Activated T-cell treated with anti-CD3 and anti-CD28 coated beads for 4 hours (primary cell): ENCODE measurements around the gene DPP8.

Experiments
- DNase-seq: peaks from one replicate; pipeline ENCODE4 v3.0.0-alpha.2; 2020

The DPP8 gene

DNA sequence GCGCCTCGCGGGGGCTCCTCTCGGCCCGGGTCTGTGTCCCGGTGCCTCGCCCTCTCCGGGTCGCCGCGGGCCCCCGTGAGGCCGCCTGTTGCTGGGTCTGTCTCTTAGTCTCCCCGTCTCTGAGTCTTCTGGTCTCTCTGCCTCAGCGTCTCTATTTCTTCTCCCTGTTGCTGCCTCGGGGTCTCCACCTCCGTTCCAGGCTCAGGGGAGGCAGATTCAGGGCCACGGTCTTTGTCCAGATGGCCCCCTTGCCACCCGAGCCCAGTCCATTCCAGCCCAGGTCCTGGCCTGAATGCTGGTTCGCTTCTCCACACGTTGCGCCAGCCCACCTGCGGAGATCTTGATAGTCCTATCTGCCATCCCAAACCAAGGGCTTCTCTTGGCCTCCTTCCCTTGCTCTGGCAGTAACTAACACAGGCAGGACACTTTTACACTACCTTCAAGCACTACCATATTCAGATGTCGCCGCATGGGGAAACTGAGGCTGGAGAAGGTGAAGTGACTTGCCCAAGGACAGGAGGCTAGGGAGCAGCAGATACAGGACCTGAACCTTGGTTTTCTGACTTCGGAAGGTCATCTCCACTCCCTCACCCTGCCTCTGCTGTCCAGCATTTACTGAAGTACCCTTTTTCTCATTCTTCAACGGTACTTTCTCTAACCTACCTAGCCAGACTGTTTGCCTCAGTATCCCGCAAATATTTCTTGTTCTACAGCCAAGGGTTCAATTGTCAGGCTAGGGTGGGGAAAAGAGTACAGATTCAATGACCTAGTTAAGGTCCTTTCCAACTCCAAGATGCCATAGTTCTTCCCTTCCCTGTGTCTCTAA, 94.1 kb downstream of the DPP8 start:
- DNase-seq: no peak

DNA sequence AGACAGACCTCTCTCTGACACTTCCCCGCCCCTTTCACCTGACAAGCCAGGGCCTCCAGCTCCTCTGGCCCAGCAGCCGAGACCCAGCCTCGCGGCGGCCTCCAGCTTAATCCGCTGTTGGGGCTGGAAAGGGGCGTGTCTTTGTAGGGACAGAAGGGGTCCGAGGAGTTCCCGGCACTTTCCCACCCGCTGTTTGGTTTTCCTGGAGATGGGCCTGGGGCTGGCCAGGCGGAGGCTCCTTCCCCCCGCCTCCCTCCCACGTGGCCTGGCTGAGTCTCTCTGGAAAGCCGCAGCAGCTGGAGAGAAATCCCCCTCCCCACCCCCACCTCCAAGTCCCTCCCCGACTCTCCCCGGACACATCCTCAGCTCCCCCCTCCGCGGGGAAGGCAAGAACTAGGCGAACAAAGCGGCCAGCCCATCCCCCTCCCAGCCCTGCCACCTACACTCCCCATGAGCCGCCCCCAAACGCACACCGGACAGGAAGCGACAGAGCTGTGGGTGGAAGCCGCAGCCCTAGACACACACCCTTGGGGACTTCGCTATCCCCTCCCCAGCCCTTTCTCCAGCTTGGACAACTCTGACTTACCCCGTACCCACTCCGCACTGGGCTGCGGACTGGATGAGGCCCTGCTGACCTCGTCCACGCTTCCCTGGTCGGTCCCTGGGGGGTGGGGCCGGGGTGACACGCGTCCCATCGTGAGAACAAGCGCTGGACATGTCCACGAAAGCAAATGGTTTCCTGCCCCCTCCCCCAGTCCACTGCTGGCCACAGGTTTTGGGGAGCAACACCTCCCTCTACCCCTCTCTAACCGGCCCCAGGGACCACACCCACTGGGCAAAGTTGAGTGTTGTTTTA, 95.9 kb downstream of the DPP8 start:
- no peak for DNase-seq

DNA sequence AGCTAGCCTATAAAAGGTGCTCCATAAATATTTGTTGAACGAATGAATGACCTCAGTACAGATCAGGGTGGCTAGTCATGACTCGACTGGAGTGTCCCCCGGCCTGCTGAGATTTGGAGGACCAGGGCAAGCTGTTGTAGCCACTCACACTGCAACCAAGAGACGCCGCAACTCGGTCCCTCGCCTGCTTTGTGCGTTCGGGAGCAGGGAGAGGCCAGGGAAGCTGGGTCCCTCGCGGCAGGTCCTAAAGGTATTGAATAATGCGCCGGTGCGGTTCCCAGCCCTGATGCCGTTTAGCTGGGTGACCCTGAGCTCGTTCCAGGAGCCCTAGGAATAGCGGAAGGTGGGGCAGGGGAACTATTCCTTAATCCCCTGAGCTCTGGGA, 96.5 kb downstream of the DPP8 start:
- DNase-seq: no peak

DNA sequence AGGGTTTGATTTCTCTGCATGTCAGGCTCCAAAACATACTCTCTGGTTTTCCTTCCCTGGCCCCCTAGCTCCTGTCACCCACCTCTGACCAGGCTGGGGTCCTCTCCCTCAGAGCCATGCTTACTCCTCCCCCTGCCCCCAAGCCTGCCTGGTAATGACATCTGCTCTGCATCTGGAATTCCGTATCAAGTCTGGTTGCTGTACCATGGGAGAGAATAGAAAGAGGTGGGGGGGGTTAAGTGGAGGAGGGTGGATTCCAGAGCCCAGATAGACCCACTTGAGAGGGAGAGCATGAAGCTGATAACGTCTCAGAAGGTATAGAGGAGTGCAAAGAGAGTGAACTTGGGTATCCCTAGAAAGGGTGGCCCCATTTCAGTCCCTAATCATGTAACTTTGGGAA, 98.9 kb downstream of the DPP8 start:
- no peak for DNase-seq

DNA sequence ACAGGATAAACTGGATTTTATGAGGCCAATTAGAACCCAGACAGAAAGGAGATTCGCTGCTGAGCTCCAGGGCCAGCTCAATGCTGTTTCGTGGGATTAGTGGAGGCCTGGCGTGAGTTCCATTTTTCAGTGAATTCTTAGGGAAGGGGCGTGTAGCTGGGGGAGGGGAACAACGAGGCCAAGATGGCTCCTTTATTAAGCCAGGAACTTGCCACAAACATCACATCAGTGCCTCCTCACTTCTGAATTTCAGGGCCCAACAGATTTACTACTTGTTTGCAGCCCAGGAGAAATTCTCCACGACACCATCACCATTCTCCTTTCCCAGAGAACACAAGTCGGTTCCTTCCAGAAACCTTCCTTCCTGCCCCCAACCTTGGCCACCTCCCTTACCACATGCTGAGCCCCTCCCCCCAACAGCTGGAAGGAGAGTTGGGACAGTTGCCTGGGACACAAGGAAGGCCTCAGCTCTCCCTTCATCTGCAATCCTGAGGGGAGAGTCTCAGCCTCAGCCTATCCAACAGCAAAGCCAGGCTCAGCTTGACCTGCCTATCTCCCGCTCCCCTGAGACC, 100.6 kb downstream of the DPP8 start:
- no peak for DNase-seq

DNA sequence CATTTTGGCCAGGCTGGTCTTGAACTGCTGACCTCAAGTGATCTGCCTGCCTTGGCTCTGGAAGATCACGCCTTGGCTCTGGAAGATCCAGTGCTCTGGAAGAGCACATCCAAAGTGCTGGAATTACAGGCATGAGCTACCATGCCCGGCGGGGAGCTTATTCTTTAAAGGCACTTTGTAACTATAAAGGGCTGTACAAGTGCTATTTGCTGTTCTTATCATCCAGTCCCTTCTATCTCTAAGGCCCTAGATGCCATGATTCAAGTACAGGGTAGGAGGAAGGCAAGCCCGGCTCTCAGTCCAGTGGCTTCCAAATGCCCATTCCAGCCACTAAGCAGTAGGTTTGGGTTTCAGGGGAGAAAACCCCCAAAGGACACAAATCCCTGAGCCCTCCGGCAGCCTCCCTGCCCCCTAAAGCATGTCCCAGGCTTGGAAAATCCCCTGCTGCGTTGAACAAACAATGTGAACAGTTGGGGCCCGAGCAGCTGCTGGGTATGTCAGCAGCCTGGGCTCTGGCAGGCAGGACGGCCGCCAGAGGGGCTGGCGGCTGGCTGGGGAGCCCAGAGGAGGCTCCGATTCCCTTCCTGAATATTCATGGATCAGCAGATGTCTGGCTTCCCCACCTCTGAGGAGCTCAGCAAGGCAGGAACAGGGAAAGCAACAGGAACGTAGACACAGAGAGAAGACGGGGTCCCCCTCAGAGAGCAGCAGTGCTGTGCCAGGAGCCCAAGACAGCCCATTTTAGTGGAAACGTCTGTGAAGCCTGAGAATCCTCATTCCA, 102.5 kb downstream of the DPP8 start:
- DNase-seq: no peak

DNA sequence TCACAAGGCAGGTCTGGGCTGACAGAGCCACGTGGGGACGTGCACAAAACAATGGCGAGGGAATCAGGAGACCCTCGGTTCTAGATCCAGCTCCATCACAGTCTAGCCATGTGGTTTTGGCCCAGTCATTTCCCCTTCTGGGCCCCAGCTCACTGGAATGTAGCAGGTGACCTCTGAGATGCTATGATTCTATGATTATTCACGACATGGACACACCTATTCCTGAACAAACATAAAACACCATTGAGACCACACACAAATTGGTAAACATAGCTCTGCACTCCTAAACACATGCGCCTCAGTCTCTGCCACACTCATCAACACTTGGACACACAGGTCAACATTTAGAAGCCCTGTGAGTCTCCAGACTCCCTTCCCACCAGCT, 103.7 kb downstream of the DPP8 start:
- DNase-seq: no peak

DNA sequence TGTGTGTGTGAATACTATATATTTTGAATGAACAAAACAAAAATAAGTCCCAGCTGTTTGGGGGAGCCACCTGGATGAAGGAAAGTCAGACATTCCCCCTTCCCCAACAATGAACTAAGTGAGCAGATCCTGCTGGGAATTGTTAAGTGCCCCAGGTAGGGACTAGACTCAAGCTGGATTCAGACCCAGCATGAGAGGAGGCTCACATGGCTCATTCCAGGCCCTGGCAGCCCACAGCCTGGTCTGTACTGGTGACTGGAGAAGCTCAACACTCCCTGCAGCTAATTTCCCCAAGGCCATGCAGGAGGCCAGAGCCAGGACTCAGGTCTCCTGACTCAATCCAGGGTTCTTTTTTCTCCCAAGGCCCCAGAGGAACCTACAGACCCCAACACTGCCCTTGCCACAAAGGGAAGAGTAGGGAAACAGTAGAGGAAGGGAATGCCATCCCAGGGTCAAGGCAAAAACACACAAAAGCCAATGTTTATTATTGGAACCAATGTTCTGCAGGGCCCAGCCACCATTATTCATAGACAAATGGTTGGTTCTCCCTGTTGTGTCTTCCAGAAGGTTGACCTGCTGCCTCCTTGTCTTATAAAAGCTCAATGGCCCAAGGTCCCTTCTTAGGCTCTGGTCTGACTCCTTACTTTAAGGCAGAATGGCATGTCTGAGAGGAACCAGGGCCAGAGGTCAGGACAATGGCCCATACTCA, 104.3 kb downstream of the DPP8 start:
- DNase-seq: no peak

DNA sequence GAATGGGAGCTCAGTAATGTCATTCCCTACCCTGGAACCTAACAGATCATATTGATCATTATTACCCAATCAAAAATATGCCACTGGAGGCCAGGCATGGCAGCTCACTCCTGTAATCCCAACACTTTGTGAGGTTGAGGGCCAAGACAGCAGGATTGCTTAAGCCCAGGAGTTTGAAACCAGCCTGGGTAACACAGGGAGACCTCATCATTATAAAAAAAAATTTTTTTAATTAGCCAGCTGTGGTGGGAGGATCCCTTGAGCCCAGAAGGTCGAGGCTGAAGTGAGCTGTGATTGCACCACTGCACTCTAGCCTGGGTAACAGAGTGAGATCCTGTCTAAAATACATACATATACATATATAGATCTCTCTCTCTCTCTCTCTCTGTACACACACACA, 104.9 kb downstream of the DPP8 start:
- no peak for DNase-seq

DNA sequence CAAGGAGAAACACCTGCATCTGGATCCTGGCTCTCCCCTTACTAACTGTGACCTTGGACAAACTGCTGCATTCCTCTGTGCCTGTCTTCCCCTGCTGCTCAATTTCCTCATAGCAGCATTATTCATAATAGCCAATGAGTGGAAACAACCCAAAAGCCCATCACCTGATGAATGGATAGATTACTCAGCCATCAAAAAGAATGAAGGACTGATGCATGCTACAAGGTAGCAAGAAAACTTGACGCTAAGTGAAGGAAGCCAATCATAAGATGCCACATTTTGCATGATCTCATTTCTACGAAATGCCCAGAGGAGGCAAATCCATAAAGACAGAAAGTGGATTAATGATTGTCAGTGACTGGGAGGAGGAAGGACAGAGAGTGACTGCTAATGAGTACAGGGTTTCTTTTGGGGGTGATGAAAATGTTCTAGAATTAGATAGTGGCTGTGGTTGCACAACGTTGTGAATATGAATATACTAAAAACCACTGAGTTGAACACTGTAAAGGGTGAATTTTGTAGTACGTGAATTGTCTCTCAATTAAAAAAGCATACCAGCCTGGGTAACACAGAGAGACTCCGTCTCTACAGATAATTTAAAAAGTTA, 105.9 kb downstream of the DPP8 start:
- DNase-seq: no peak

DNA sequence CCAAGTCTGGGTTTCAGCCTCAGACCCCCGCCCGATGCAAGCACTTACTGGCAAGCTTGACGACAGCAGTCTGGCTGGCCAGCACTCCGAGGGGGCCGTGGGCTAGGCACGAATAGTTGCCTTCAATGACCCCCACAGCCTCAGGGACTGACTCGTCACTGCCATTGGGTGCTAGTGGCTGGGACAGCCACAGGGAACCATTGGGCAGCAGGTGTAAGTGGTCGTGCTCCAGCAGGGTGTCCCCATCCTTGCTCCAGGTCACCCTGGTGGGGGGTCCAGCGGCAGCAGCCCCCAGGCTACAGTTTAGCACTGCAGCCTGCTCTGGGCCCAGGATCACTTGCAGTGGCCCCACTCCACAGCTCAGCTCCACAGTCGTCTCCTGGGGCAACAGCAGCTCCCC, 106.5 kb downstream of the DPP8 start:
- no peak for DNase-seq

DNA sequence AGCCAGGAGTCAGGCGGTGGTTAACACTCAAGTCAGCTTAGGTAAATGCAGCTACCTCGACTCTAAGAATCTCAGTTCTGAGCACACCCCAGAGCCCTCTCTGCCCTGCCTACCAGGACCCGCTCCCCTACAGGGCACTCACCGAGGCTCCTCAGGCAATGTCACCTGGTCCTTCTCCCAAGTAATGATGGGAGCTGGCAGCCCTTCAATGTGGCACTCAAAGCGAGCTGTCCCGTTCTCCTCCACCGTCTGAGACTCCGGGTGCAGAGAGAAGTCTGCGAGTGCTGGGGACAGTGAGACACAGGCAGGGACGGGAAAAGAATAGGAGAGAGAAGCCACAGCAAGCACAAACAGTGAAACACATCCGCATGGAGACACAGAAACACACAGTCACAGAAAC, 107.5 kb downstream of the DPP8 start:
- DNase-seq: no peak

DNA sequence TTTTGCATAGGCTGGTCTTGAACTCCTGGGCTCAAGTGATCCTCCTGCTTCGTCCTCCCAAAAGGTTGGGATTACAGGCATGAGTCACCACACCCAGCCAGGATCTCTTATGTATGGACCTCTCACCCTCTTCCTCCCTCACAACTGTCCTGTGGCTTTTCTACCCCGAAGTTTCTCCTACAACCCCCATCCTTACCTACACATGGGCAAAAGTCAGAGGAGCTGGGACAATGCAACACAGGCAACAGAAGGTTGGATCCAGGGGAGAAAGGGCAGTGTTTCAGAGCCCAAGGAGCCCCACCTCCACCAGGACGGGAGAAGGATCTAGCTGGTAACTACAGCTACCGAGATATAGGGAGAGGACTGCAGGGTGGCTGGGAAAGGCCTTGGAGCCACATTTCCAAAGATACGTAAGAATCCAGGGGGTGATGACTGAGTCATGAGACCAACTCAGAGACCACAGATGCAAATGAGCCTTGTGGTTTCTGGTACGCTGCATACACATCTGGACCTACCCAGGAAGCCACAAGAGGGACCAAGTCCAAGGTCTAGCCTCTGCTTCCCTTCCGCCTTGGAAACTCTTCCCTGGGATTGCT, 108.4 kb downstream of the DPP8 start:
- DNase-seq: no peak

DNA sequence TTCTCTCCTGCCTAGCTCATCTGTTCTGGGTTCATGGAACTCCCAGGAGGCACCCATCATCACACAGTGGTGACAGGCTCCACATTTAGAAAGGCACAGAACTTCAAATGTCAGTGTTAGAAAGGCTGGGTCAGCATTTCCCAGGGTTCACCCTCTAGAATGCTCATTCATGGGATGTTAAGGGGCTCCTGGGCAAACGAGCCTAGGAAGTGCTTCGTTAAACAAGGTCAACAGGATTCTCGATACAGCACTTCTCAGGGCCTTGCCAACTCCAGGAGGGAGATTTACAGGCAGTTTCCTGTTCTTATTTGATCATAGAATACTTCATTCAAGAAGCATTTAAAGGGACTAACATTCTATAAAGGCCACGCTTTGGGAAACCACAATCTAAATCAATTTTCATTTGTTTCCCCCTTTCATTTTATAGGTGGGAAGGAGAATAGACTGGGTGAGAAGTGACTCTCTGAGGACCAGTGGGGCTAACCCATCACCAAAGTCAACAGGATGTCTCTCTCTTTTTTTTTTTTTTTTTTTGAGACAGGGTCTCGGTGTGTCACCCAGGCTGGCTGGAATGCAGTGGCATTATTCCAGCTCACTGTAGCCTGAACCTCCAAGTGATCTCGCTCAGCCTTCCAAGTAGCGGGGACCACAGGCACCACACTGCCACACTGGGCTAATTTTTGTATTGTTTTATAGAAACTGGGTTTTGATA, 109.0 kb downstream of the DPP8 start:
- no peak for DNase-seq

DNA sequence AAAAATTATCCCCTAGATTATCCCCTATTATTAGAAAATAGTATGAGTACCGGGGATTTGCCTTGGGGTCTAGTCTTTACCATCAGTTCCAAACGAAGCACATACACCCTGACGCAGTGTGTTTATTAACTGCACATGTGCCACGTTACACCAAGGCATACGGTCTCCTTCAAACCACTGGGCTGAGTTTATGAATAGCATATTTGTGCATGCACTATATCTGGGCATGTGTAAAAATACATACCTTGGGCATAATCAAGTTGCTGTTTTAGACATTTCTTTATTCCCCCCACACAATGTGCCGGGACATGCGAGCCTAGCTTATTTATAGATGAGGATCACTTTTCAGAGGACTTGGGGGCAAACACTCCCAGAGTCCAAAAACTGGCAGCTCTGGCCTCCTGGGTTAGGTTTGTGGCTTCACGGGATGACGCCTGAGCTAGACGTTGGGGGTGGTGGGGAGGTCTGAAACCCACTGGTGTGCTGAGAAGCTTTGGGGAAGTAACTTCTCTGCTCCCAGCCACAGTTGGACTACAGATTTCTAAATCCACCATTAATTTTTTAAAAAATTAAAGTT, 111.0 kb downstream of the DPP8 start:
- DNase-seq: no peak

DNA sequence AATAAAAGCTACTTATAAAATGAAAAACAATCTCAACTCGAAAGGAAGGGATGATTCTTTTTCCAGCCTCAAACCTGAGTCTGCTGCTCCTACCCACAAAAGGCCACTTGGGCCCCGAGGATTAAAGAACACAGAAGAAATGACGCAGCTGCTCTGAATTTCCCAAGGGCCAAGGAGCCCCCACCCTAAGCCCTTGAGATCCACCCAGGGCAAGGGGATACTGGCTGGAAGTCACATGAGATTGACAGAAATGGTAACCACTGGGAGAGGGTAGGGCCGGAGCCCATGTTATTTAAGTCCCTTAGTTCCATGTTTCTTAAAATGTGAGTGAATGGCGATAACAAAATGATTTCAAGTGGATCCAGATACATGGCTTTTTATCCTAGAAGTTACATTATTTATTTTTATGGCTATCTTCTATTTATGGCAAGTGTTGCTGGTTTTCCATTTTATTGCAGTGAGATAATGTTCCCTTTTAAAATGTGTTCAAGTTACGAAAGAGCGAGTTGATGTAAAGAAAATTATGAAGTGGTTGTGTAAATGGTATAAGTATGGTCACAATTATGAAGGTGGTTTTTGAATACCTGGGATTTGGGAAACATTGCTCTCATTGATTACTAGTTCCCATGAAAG, 111.6 kb downstream of the DPP8 start:
- DNase-seq: no peak

DNA sequence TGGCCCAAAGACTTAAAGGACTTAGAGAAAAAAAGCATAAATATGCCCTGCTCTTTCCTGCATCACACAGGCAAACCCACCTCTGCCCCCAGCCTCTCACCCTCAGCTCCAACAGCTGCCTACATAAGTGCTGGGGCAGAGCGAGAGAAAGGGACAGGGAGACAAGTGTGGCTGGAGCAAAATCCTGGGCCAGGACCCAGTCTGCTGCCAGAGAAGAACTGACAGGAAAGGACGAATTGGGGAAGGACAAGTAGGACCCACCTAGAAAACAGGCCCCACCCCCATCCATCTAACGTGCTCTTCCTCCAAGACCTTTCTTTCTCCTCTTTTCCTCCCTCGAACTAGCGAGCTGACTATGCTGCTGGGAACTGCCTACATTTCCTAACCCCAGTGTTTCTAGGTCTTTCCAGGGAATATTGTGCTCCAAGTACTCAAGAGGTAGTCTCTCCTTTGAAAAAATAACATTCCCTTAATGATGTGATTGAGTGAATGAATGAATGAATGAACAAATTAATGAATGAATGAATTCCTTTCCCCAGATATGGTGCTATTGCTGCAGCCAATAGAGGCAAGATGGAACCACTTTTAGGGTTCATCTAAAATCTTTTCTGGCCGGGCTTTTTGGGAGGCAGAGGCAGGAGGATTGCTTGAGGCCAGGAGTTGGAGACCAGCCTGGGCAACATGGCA, 113.2 kb downstream of the DPP8 start:
- DNase-seq: no peak

DNA sequence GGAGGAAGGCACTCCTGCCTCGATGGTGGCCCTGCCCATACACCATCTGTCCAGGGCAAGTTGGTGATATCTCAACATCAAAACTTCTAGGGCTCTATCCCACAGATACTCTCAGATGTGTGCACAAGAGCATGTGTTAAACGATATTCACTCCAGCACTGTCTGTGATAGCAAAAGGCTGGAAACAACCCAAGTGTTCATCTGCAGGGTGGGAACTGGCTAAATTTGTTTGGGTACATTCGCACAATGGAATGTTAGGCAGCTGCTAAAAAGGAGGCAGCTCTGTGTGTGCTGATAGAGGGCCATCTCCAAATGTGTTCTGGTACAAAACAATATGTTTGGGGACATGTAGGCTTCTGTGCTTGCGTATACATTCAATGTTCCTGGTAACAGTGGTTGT, 114.5 kb downstream of the DPP8 start:
- no peak for DNase-seq

DNA sequence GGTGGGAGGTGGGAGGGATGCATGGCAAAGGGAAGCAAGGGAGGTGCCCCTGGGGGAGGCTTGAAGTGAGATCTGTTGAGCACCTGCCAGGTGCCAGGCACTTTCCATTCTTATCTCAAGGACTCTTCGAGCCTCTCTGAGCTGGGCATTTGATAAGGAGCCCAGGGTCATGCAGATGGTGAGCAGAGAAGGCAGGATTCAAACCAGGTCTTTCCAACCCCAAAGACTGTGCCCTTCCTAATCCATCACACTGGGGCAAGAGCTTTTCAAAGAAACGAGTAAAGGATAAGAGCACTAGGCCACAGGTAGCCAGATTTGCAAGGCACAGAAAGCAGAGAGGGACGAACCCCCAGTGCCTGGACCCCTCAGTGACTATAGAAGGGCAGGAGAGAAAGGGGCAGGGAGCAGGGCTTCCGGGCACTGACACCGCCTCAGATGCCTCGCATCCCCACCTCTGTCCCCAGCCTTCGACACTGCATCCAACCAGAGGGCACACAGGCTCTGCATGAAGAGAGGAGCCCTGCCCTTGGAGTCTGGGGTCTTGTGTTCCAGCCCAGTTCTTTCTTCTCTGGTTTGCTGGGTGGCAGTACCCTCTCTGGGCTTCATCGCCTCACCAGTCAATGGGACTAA, 115.8 kb downstream of the DPP8 start:
- no peak for DNase-seq
